K562 (cell line): ENCODE data around the gene GFOD1.

Experiments used
- ATF3 ChIP-seq, 2 experiments: fragments of 450-650 bp in 1 of 2; sonication (generic) in 1 of 2; formaldehyde crosslinking in 1 of 2; IDR thresholded peaks in 1 of 2; conservative IDR thresholded peaks in 1 of 2; 2 replicates each; pipeline versions ENCODE4 v1.6.1 to v1.8.1; 2016 to 2023; ENCODE audit warnings: mild to moderate bottlenecking in 2 of 2, moderate library complexity in 2 of 2, inconsistent platforms in 1 of 2, missing genetic modification reagents in 1 of 2
- KDM5B ChIP-seq: fragments of 200-600 bp; sonication (generic); IDR thresholded peaks from 2 replicates; pipeline ENCODE4 v1.6.1; 2012; ENCODE audit warnings: low read depth, mild to moderate bottlenecking, moderate library complexity, low read length, control low read depth, inconsistent platforms; ENCODE audit not compliant: insufficient replicate concordance
- MXI1 ChIP-seq: IDR thresholded peaks from 2 replicates; pipeline ENCODE4 v1.6.1; 2011; ENCODE audit warnings: low read depth, mild to moderate bottlenecking, improper control_type of control experiment, low read length
- NFIC ChIP-seq: fragments of 450-650 bp; IDR thresholded peaks from 2 replicates; pipeline ENCODE4 v1.6.1; 2017; ENCODE audit warnings: mild to moderate bottlenecking, inconsistent platforms
- POLR2A ChIP-seq: fragments of 450-650 bp; conservative IDR thresholded peaks from 2 replicates; pipeline ENCODE4 v1.6.1; 2016
- POLR2H ChIP-seq: IDR thresholded peaks from 2 replicates; pipeline ENCODE4 v1.6.1; 2016; ENCODE audit warnings: missing genetic modification characterization, low read depth, mild to moderate bottlenecking, control low read depth, missing compliant biosample characterization, moderate library complexity
- SAFB2 ChIP-seq: fragments of 200-400 bp; formaldehyde crosslinking; IDR thresholded peaks from 2 replicates; pipeline ENCODE4 v1.6.1; 2018; ENCODE audit warnings: borderline replicate concordance, low read length, low read depth, moderate library complexity; ENCODE audit not compliant: severe bottlenecking
- USF2 ChIP-seq: sonication (generic); formaldehyde crosslinking; IDR thresholded peaks from 2 replicates; pipeline ENCODE4 v1.5.0; 2020; ENCODE audit warnings: missing genetic modification reagents
- ZNF175 ChIP-seq: fragments of 200-800 bp; sonication (Bioruptor generic); IDR thresholded peaks from 2 replicates; pipeline ENCODE4 v1.6.1; 2016; ENCODE audit warnings: low read depth, mild to moderate bottlenecking, missing genetic modification characterization, missing compliant biosample characterization
- ZNF395 ChIP-seq: fragments of 200-800 bp; sonication (Bioruptor generic); IDR thresholded peaks from 2 replicates; pipeline ENCODE4 v1.6.1; 2017; ENCODE audit warnings: missing genetic modification characterization, missing compliant biosample characterization
- TF ChIP-seq, protein P1 (sequence below): sonication (generic); formaldehyde crosslinking; IDR thresholded peaks from 2 replicates; pipeline ENCODE4 v1.8.1; 2022; ENCODE audit warnings: missing genetic modification reagents
- TF ChIP-seq, protein P2 (sequence below): fragments of 150-350 bp; IDR thresholded peaks from 2 replicates; pipeline ENCODE4 v1.6.1; 2014; ENCODE audit warnings: low read depth, mild to moderate bottlenecking, low read length, borderline replicate concordance

DNA sequence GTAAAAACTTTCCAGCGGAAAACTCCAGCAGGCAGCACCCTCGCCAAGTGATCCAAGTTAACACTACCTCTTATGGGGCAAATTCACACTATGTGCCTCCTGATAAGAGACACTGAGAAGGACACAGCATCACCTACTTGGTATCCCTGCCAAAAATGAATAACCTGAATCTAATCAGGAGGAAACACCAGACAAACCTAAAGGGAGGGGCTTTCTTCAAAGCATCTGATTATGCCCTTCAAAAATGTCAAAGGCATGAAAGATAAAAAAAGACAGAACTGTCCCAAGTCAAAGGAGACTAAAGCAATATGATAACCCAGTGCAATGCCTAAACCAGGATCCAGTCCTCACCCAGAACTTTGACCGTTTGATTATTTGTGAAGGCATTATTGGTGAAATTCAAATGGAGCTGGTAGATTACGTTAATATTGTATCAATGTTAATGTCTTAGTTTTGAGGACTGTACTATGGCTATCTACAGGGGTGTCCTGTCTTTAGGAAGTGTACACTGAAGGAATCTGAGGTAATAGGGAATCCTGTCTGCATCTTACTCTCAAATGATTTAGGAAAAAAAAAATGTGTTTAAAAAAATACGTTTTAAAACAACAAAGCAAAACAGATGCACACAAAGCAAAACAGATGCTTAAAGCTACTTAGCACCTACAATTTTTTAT lies 167.4 kb downstream of the GFOD1 start:
- TF ChIP-seq USF2 (CRISPR knock-in tag) (no peak), POLR2A (no peak), ZNF395 (CRISPR knock-in tag) (no peak), SAFB2 (no peak), ZNF175 (CRISPR knock-in tag) (no peak), KDM5B (no peak), ATF3 (IDR thresholded peaks at IDR 0.05) (no peak), ATF3 (CRISPR knock-in tag; conservative IDR thresholded peaks at IDR 0.05) (no peak), NFIC (peak; percentile 95), POLR2H (tag) (no peak), MXI1 (0 out of 2 replicates have a peak, but pooled peaks have one; percentile 11)
- TF ChIP-seq, protein P1, sequence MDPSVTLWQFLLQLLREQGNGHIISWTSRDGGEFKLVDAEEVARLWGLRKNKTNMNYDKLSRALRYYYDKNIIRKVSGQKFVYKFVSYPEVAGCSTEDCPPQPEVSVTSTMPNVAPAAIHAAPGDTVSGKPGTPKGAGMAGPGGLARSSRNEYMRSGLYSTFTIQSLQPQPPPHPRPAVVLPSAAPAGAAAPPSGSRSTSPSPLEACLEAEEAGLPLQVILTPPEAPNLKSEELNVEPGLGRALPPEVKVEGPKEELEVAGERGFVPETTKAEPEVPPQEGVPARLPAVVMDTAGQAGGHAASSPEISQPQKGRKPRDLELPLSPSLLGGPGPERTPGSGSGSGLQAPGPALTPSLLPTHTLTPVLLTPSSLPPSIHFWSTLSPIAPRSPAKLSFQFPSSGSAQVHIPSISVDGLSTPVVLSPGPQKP (CRISPR knock-in tag) = no peak
- TF ChIP-seq, protein P2, sequence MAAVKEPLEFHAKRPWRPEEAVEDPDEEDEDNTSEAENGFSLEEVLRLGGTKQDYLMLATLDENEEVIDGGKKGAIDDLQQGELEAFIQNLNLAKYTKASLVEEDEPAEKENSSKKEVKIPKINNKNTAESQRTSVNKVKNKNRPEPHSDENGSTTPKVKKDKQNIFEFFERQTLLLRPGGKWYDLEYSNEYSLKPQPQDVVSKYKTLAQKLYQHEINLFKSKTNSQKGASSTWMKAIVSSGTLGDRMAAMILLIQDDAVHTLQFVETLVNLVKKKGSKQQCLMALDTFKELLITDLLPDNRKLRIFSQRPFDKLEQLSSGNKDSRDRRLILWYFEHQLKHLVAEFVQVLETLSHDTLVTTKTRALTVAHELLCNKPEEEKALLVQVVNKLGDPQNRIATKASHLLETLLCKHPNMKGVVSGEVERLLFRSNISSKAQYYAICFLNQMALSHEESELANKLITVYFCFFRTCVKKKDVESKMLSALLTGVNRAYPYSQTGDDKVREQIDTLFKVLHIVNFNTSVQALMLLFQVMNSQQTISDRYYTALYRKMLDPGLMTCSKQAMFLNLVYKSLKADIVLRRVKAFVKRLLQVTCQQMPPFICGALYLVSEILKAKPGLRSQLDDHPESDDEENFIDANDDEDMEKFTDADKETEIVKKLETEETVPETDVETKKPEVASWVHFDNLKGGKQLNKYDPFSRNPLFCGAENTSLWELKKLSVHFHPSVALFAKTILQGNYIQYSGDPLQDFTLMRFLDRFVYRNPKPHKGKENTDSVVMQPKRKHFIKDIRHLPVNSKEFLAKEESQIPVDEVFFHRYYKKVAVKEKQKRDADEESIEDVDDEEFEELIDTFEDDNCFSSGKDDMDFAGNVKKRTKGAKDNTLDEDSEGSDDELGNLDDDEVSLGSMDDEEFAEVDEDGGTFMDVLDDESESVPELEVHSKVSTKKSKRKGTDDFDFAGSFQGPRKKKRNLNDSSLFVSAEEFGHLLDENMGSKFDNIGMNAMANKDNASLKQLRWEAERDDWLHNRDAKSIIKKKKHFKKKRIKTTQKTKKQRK = no peak
